ENCODE results near the gene PPP6R1.
"Not testable (repeated sequence)": the region's sequence is repeated elsewhere in the genome, so short reads cannot be mapped to it uniquely, and the experiment has no call there.

The PPP6R1 gene

GRCh38 chr19:55223291-55224037 is 35.4 kb downstream of the PPP6R1 start:
- no peak for DNase-seq (ENCODE audit: low spot score)

GRCh38 chr19:55220525-55220924 is 38.3 kb downstream of the PPP6R1 start:
- DNase-seq (ENCODE audit: low spot score), result no peak

- DNase-seq (ENCODE audit: low spot score), result peak; percentile 74
Measured at GRCh38 chr19:55216461-55217198, 42.2 kb downstream of the PPP6R1 start.

- no peak for DNase-seq (ENCODE audit: low spot score)
Measured at GRCh38 chr19:55213547-55213946, 45.3 kb downstream of the PPP6R1 start.

- no peak for DNase-seq (ENCODE audit: low spot score)
Measured at GRCh38 chr19:55212447-55212846, 46.4 kb downstream of the PPP6R1 start.

GRCh38 chr19:55209693-55210472 is 48.9 kb downstream of the PPP6R1 start:
- DNase-seq (ENCODE audit: low spot score), result no peak

- no peak for DNase-seq (ENCODE audit: low spot score)
Measured at GRCh38 chr19:55208880-55209692, 49.7 kb downstream of the PPP6R1 start, which contains the start of gene PTPRH. PTPRH (minus strand) TSS chr19:55209501; CDS start chr19:55209433, 68 bp downstream.

- DNase-seq (ENCODE audit: low spot score), result peak; percentile 80
Measured at GRCh38 chr19:55206664-55207500, 51.9 kb downstream of the PPP6R1 start.

- not testable (repeated sequence) for DNase-seq (ENCODE audit: low spot score)
Measured at GRCh38 chr19:55202199-55202598, 56.6 kb downstream of the PPP6R1 start.

GRCh38 chr19:55199620-55200204 is 59.1 kb downstream of the PPP6R1 start:
- DNase-seq (ENCODE audit: low spot score), result no peak

- no peak for DNase-seq (ENCODE audit: low spot score)
Measured at GRCh38 chr19:55198651-55199050, 60.2 kb downstream of the PPP6R1 start.

GRCh38 chr19:55197528-55197927 is 61.3 kb downstream of the PPP6R1 start:
- DNase-seq (ENCODE audit: low spot score), result no peak

GRCh38 chr19:55196803-55197202 is 62.0 kb downstream of the PPP6R1 start:
- DNase-seq (ENCODE audit: low spot score), result no peak

GRCh38 chr19:55193481-55193880 is 65.3 kb downstream of the PPP6R1 start:
- no peak for DNase-seq (ENCODE audit: low spot score)

GRCh38 chr19:55189403-55189835 is 69.4 kb downstream of the PPP6R1 start:
- DNase-seq (ENCODE audit: low spot score), result no peak

GRCh38 chr19:55188625-55189024 is 70.2 kb downstream of the PPP6R1 start:
- no peak for DNase-seq (ENCODE audit: low spot score)

- DNase-seq (ENCODE audit: low spot score), result no peak
Measured at GRCh38 chr19:55186080-55186479, 72.7 kb downstream of the PPP6R1 start.

- no peak for DNase-seq (ENCODE audit: low spot score)
Measured at GRCh38 chr19:55181740-55182139, 77.1 kb downstream of the PPP6R1 start.

Measured in globus pallidus (tissue), 1 donor.